ENCODE measurements around the gene SNAI3. TPM values are rescaled to one million over a fixed set of nuclear protein-coding genes. Genes with fewer than 3 reads are reported as not detected.

Gene SNAI3
- total RNA-seq, 4 donors from 2014 or later: 0.33 to 1.3 (median 1.3) TPM

DNA sequence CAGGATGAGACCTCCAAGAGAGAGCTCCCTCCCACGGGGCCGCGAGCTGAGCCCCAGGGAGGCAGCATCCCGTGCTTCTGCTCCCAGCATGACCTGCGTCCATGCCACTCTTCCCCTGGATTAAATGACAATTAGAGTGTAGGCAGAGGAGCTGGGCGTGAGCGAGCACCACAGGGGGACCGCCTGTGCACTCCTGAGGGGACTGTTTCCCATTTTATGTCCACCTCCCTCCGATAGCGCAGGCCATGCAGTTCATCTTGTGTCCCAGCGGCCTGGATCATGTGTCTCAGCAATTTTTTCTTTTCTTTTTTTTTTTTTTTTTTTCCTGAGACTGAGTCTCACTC, 53.7 kb downstream of the SNAI3 start:
- TF ChIP-seq, protein P1, sequence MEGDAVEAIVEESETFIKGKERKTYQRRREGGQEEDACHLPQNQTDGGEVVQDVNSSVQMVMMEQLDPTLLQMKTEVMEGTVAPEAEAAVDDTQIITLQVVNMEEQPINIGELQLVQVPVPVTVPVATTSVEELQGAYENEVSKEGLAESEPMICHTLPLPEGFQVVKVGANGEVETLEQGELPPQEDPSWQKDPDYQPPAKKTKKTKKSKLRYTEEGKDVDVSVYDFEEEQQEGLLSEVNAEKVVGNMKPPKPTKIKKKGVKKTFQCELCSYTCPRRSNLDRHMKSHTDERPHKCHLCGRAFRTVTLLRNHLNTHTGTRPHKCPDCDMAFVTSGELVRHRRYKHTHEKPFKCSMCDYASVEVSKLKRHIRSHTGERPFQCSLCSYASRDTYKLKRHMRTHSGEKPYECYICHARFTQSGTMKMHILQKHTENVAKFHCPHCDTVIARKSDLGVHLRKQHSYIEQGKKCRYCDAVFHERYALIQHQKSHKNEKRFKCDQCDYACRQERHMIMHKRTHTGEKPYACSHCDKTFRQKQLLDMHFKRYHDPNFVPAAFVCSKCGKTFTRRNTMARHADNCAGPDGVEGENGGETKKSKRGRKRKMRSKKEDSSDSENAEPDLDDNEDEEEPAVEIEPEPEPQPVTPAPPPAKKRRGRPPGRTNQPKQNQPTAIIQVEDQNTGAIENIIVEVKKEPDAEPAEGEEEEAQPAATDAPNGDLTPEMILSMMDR (IDR thresholded peaks at IDR 0.05): no peak
- no peak for TF ChIP-seq POLR2A (IDR thresholded peaks at IDR 0.05)
- Histone ChIP-seq H3K27me3 (no peaks in the 10 kb centered on the region), H3K4me1 (peaks cover 0 to 17% of the 10 kb centered on the region in 2 donors), H3K36me3 (peaks cover 28 to 29% of the 10 kb centered on the region in 2 donors), H3K4me3 (replicated peaks in 1 of 3) (no peak overlapping the region), H3K27ac (no peak overlapping the region), H3K9me3 (no peaks in the 10 kb centered on the region)
- 93 to 99% methylated on average over 11 of the region's 11 CpGs for WGBS, 2 donors
- no peak for DNase-seq
- intact Hi-C loops (cut with DNase I): no loop called here

DNA sequence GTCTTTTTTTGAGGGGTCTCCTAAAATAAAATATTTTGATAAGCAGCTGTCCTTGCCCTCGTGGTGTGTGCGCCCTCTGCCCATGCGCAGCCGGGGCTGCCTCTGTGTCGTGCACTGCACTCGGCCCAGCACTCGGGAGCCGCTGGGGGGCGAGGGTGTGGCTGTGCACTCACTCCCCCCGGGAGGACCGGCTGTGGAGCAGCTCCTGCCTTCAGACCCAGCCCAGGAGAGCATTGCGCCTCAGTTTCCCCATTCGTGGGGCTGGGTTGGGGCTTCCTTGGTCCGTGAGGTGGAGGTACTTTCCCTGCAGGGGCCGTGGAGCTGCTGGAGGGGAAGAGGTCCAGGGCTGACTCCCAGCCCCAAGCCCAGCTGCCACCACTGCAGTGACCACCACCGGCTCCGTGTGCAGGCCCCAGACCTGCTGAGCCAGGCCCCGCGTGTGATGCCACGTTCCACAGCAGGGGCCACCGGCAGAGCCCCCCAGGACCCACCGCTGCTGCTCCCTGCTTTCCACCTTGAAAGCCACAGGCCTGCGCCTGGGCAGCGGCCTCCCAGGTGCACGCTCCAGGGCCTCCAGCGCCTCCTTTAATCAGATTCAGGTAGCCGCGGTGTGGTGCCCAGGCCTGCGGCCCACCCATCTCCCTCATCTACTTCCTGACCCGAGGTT, 54.3 kb downstream of the SNAI3 start:
- TF ChIP-seq, protein P1 (IDR thresholded peaks at IDR 0.05): no peak
- no peak for TF ChIP-seq POLR2A (IDR thresholded peaks at IDR 0.05)
- H3K4me3 ChIP-seq (replicated peaks in 1 of 3): no peak overlapping the region
- peaks cover 29% of the 10 kb centered on the region in 2 donors for H3K36me3 ChIP-seq
- H3K27ac ChIP-seq: no peak overlapping the region
- intact Hi-C loops (cut with DNase I): no loop called here
- 90 to 92% methylated on average over 20 to 21 of the region's 30 CpGs for WGBS, 2 donors
- DNase-seq: no peak
- H3K27me3 ChIP-seq: no peaks in the 10 kb centered on the region
- peaks cover 0 to 17% of the 10 kb centered on the region in 2 donors for H3K4me1 ChIP-seq
- no peaks in the 10 kb centered on the region for H3K9me3 ChIP-seq

DNA sequence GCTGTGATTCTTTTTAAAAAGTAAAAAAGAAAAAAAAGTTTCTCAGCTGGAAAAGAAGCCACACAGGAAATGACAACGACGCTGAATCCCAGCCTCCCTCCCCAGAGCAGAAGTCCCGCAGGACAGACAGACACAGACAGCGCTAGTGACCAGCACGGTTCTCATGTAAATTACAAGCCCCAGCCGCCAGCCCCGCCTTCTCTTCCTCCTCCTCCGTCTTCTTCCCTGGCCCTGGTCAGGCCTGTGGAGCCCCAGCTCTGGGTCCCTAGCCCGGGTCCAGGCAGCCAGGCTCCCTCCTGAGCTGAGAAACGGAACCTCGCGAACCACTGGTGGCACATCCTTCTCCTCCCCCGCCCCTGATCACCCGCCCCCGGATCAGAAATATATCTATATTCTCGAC, 54.9 kb downstream of the SNAI3 start:
- 81 to 83% methylated on average over 16 of the region's 16 CpGs for WGBS, 2 donors
- DNase-seq: no peak
- Histone ChIP-seq H3K36me3 (peaks cover 29% of the 10 kb centered on the region in 2 donors), H3K27ac (no peak overlapping the region), H3K27me3 (no peaks in the 10 kb centered on the region), H3K4me1 (peaks cover 0 to 17% of the 10 kb centered on the region in 2 donors), H3K4me3 (replicated peaks in 1 of 3) (no peak overlapping the region), H3K9me3 (no peaks in the 10 kb centered on the region)
- intact Hi-C loops (cut with DNase I): no loop called here
- no peak for TF ChIP-seq POLR2A (IDR thresholded peaks at IDR 0.05)
- TF ChIP-seq, protein P1 (IDR thresholded peaks at IDR 0.05): no peak

DNA sequence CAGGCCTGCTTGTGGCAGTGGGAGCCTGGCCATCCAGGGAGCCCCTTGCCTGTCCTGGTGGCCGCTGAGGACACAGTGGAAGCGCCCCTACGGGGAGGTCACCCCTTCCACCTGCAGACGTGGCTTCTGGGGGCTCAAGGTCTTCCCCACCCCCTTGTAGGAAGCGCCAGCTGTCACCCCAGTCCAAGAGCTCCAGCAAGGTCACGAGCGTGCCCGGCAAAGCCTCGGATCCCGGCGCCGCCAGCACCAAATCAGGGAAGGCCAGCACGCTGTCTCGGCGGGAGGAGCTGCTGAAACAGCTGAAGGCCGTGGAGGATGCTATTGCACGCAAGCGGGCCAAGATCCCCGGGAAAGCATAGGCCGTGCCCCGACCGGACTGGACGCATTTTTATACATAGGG, 55.4 kb downstream of the SNAI3 start:
- DNase-seq: no peak
- H3K36me3 ChIP-seq: peaks cover 29% of the 10 kb centered on the region in 2 donors
- intact Hi-C loops (cut with DNase I): no loop called here
- no peak overlapping the region for H3K27ac ChIP-seq
- TF ChIP-seq, protein P1 (IDR thresholded peaks at IDR 0.05): no peak
- no peak for TF ChIP-seq POLR2A (IDR thresholded peaks at IDR 0.05)
- no peaks in the 10 kb centered on the region for H3K27me3 ChIP-seq
- H3K4me1 ChIP-seq: peaks cover 0 to 17% of the 10 kb centered on the region in 2 donors
- H3K4me3 ChIP-seq (replicated peaks in 1 of 3): no peak overlapping the region
- H3K9me3 ChIP-seq: no peaks in the 10 kb centered on the region
- WGBS, 2 donors: 93 to 95% methylated on average over 14 to 19 of the region's 23 CpGs

DNA sequence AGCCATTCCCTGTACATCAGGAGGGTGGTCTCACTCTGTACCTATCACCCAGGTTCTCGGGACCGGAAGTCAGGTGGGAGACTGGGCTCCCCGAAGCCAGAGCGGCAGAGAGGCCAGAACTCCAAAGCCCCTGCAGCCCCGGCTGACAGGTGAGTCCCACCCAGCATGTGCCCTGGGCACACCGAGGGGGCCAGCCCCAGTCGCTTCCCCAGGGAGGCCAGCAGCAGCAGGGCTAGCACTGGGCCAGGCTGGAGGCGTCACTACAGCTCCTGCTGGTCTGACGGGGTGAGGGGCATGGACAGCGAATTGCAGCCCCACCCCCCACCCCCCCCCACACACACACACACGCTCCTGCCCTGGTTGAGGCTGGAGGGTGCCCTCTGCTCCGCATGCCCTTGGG, 55.9 kb downstream of the SNAI3 start:
- H3K27ac ChIP-seq: no peak overlapping the region
- no peak for DNase-seq
- no peaks in the 10 kb centered on the region for H3K9me3 ChIP-seq
- intact Hi-C loops (cut with DNase I): no loop called here
- TF ChIP-seq, protein P1 (IDR thresholded peaks at IDR 0.05): no peak
- TF ChIP-seq POLR2A (IDR thresholded peaks at IDR 0.05): no peak
- no peaks in the 10 kb centered on the region for H3K27me3 ChIP-seq
- whole genome bisulfite sequencing, 2 donors: 92 to 95% methylated on average over 9 to 10 of the region's 12 CpGs
- H3K36me3 ChIP-seq: peaks cover 29 to 31% of the 10 kb centered on the region in 2 donors
- no peak overlapping the region for H3K4me3 ChIP-seq (replicated peaks in 1 of 3)
- H3K4me1 ChIP-seq: peaks cover 0 to 17% of the 10 kb centered on the region in 2 donors

Measured in thyroid gland (tissue), 4 donors.